SK-N-SH treated with all-trans-retinoic acid at 6 μM for 48 hours (cell line): ENCODE results near the gene LRRC55.

Source experiments
- ATAC-seq: fragments of 200-7000 bp; cut with Tn5 transposase; 3 replicates; pipeline ENCODE4 v1.9.1; 2020; ENCODE audit warnings: mild to moderate bottlenecking, moderate library complexity
- ARNTL ChIP-seq: fragments of 450-650 bp; formaldehyde crosslinking; IDR thresholded peaks from 2 replicates; pipeline ENCODE4 v1.5.0; 2020; ENCODE audit warnings: low read depth, mild to moderate bottlenecking, moderate library complexity, borderline replicate concordance
- BACH2 ChIP-seq: fragments of 250-450 bp; sonication (Bioruptor Pico); IDR thresholded peaks from 2 replicates; pipeline ENCODE4 v1.9.0; 2021; ENCODE audit warnings: mild to moderate bottlenecking, borderline replicate concordance
- CSDC2 ChIP-seq: fragments of 250-450 bp; sonication (Bioruptor Pico); IDR thresholded peaks from 2 replicates; pipeline ENCODE4 v1.5.0; 2020; ENCODE audit warnings: mild to moderate bottlenecking, moderate library complexity
- ESRRG ChIP-seq: fragments of 250-450 bp; sonication (Bioruptor Pico); IDR thresholded peaks from 2 replicates; pipeline ENCODE4 v1.6.1; 2021; ENCODE audit warnings: mild to moderate bottlenecking
- GLIS3 ChIP-seq: fragments of 250-450 bp; sonication (Bioruptor Pico); IDR thresholded peaks from 2 replicates; pipeline ENCODE4 v1.5.0; 2020; ENCODE audit warnings: mild to moderate bottlenecking, moderate library complexity
- ISL1 ChIP-seq: fragments of 250-450 bp; sonication (Bioruptor Pico); IDR thresholded peaks from 2 replicates; pipeline ENCODE4 v2.1.2; 2022; ENCODE audit warnings: mild to moderate bottlenecking, moderate library complexity
- OSR1 ChIP-seq: fragments of 250-450 bp; sonication (Bioruptor Pico); IDR thresholded peaks from 2 replicates; pipeline ENCODE4 v1.8.0; 2022; ENCODE audit warnings: moderate library complexity, mild to moderate bottlenecking, inconsistent platforms
- POU6F1 ChIP-seq: fragments of 250-450 bp; sonication (Bioruptor Pico); IDR thresholded peaks from 2 replicates; pipeline ENCODE4 v1.8.0; 2021; ENCODE audit warnings: low read depth, mild to moderate bottlenecking, moderate library complexity, borderline replicate concordance
- PPARA ChIP-seq: fragments of 250-450 bp; sonication (Bioruptor Pico); IDR thresholded peaks from 2 replicates; pipeline ENCODE4 v1.5.0; 2020; ENCODE audit warnings: mild to moderate bottlenecking, borderline replicate concordance
- RARB ChIP-seq: fragments of 250-450 bp; sonication (Bioruptor Pico); IDR thresholded peaks from 2 replicates; pipeline ENCODE4 v1.8.0; 2021; ENCODE audit warnings: mild to moderate bottlenecking, moderate library complexity
- SNAI2 ChIP-seq: fragments of 250-450 bp; sonication (Bioruptor Pico); IDR thresholded peaks from 2 replicates; pipeline ENCODE4 v1.5.0; 2020; ENCODE audit warnings: mild to moderate bottlenecking, moderate library complexity
- TCF4 ChIP-seq: fragments of 250-450 bp; sonication (Bioruptor Pico); IDR thresholded peaks from 2 replicates; pipeline ENCODE4 v1.8.0; 2021; ENCODE audit warnings: mild to moderate bottlenecking, moderate library complexity, borderline replicate concordance
- TOX ChIP-seq: fragments of 250-450 bp; sonication (Bioruptor Pico); IDR thresholded peaks from 2 replicates; pipeline ENCODE4 v1.8.0; 2021; ENCODE audit warnings: mild to moderate bottlenecking, moderate library complexity, borderline replicate concordance
- ZC3H10 ChIP-seq: fragments of 250-450 bp; sonication (Bioruptor Pico); IDR thresholded peaks from 2 replicates; pipeline ENCODE4 v1.5.1; 2021; ENCODE audit warnings: mild to moderate bottlenecking, moderate library complexity
- ZFP3 ChIP-seq: fragments of 250-450 bp; sonication (Bioruptor Pico); IDR thresholded peaks from 2 replicates; pipeline ENCODE4 v1.5.0; 2020; ENCODE audit warnings: mild to moderate bottlenecking, moderate library complexity
- ZFP30 ChIP-seq: fragments of 450-650 bp; formaldehyde crosslinking; IDR thresholded peaks from 2 replicates; pipeline ENCODE4 v1.5.0; 2022; ENCODE audit warnings: mild to moderate bottlenecking, moderate library complexity
- ZNF565 ChIP-seq: fragments of 450-650 bp; formaldehyde crosslinking; conservative IDR thresholded peaks from 2 replicates; pipeline ENCODE4 v1.5.0; 2020; ENCODE audit warnings: low read depth, mild to moderate bottlenecking, moderate library complexity
- ZNF8 ChIP-seq: fragments of 450-650 bp; formaldehyde crosslinking; IDR thresholded peaks from 2 replicates; pipeline ENCODE4 v1.5.0; 2020; ENCODE audit warnings: mild to moderate bottlenecking, moderate library complexity
- TF ChIP-seq, protein P1 (sequence below): fragments of 250-450 bp; sonication (Bioruptor Pico); IDR thresholded peaks from 2 replicates; pipeline ENCODE4 v1.5.0; 2020; ENCODE audit warnings: mild to moderate bottlenecking, moderate library complexity
- TF ChIP-seq, protein P2 (sequence below): fragments of 250-450 bp; sonication (Bioruptor Pico); IDR thresholded peaks from 2 replicates; pipeline ENCODE4 v1.5.1; 2021; ENCODE audit warnings: mild to moderate bottlenecking, moderate library complexity
- TF ChIP-seq, protein P3 (sequence below): fragments of 250-450 bp; sonication (Bioruptor Pico); IDR thresholded peaks from 2 replicates; pipeline ENCODE4 v1.5.1; 2020; ENCODE audit warnings: low read depth, mild to moderate bottlenecking, moderate library complexity

Gene LRRC55

DNA sequence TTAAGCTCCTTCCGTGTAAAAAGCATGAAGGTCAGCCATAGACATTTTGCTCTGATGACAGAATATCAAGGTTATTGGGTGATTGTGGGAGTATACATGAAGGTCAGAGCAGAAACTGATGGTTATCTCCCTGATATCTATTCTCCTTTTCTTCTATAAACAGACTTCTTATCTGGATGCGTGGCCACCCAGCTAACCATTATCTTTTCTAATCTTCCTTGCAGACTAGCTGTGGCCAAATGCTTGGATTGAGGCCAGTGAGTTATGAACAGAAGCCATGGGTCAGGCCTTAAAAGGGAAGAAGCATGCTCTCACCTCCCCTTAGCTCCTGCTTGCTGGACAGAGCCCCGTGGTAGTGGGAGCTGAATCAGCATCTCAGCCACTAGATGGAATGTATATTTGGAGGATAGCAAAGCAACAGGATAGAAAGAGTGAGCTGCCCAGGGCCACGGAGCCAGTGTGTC is 31.3 kb upstream of the LRRC55 start:
- TF ChIP-seq ZC3H10 (no peak), ZFP3 (CRISPR knock-in tag) (peak; percentile 44; the same call in 1 of the 2 replicates), POU6F1 (CRISPR knock-in tag) (no peak), ZNF8 (CRISPR knock-in tag) (0 out of 2 replicates have a peak, but pooled peaks have one; percentile 56), ZFP30 (CRISPR knock-in tag) (peak; percentile 7; the same call in 1 of the 2 replicates), ESRRG (CRISPR knock-in tag) (no peak), ISL1 (peak; percentile 33; the same call in 1 of the 2 replicates), BACH2 (peak; percentile 41; the same call in 1 of the 2 replicates), TCF4 (CRISPR knock-in tag) (peak; percentile 76; the same call in 1 of the 2 replicates)
- TF ChIP-seq, protein P1, sequence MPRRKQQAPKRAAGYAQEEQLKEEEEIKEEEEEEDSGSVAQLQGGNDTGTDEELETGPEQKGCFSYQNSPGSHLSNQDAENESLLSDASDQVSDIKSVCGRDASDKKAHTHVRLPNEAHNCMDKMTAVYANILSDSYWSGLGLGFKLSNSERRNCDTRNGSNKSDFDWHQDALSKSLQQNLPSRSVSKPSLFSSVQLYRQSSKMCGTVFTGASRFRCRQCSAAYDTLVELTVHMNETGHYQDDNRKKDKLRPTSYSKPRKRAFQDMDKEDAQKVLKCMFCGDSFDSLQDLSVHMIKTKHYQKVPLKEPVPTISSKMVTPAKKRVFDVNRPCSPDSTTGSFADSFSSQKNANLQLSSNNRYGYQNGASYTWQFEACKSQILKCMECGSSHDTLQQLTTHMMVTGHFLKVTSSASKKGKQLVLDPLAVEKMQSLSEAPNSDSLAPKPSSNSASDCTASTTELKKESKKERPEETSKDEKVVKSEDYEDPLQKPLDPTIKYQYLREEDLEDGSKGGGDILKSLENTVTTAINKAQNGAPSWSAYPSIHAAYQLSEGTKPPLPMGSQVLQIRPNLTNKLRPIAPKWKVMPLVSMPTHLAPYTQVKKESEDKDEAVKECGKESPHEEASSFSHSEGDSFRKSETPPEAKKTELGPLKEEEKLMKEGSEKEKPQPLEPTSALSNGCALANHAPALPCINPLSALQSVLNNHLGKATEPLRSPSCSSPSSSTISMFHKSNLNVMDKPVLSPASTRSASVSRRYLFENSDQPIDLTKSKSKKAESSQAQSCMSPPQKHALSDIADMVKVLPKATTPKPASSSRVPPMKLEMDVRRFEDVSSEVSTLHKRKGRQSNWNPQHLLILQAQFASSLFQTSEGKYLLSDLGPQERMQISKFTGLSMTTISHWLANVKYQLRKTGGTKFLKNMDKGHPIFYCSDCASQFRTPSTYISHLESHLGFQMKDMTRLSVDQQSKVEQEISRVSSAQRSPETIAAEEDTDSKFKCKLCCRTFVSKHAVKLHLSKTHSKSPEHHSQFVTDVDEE, result peak; percentile 47
- ATAC-seq, result peak; percentile 41; the same call in 2 of the 3 replicates

- ATAC-seq, result no peak
- TF ChIP-seq ZFP30 (CRISPR knock-in tag) (no peak), ZC3H10 (no peak), SNAI2 (CRISPR knock-in tag) (no peak; the same call in 1 of the 2 replicates), ESRRG (CRISPR knock-in tag) (no peak), OSR1 (CRISPR knock-in tag) (no peak), TCF4 (CRISPR knock-in tag) (peak; percentile 50; the same call in 1 of the 2 replicates), ISL1 (peak; percentile 39; the same call in 1 of the 2 replicates)
- TF ChIP-seq, protein P1, result peak; percentile 88; the same call in 1 of the 2 replicates
- TF ChIP-seq, protein P2, sequence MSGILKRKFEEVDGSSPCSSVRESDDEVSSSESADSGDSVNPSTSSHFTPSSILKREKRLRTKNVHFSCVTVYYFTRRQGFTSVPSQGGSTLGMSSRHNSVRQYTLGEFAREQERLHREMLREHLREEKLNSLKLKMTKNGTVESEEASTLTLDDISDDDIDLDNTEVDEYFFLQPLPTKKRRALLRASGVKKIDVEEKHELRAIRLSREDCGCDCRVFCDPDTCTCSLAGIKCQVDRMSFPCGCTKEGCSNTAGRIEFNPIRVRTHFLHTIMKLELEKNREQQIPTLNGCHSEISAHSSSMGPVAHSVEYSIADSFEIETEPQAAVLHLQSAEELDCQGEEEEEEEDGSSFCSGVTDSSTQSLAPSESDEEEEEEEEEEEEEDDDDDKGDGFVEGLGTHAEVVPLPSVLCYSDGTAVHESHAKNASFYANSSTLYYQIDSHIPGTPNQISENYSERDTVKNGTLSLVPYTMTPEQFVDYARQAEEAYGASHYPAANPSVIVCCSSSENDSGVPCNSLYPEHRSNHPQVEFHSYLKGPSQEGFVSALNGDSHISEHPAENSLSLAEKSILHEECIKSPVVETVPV, result no peak
These were observed 29.6 kb upstream of the LRRC55 start for GRCh38 chr11:57152134-57152533.

- no peak for TF ChIP-seq ZFP30 (CRISPR knock-in tag)
- TF ChIP-seq, protein P3, sequence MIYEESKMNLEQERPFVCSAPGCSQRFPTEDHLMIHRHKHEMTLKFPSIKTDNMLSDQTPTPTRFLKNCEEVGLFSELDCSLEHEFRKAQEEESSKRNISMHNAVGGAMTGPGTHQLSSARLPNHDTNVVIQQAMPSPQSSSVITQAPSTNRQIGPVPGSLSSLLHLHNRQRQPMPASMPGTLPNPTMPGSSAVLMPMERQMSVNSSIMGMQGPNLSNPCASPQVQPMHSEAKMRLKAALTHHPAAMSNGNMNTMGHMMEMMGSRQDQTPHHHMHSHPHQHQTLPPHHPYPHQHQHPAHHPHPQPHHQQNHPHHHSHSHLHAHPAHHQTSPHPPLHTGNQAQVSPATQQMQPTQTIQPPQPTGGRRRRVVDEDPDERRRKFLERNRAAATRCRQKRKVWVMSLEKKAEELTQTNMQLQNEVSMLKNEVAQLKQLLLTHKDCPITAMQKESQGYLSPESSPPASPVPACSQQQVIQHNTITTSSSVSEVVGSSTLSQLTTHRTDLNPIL (CRISPR knock-in tag), result no peak
- no peak for TF ChIP-seq OSR1 (CRISPR knock-in tag)
- no peak for TF ChIP-seq ZFP3 (CRISPR knock-in tag)
- TF ChIP-seq, protein P1, result no peak
- TF ChIP-seq PPARA (CRISPR knock-in tag), result no peak
- no peak for TF ChIP-seq TCF4 (CRISPR knock-in tag)
- TF ChIP-seq ESRRG (CRISPR knock-in tag), result no peak
- no peak for TF ChIP-seq BACH2
- TF ChIP-seq ZNF8 (CRISPR knock-in tag), result no peak
- TF ChIP-seq GLIS3 (CRISPR knock-in tag), result no peak
- no peak for TF ChIP-seq SNAI2 (CRISPR knock-in tag)
- no peak for TF ChIP-seq ARNTL
- no peak for TF ChIP-seq TOX (CRISPR knock-in tag)
- TF ChIP-seq ISL1, result no peak
- no peak for TF ChIP-seq POU6F1 (CRISPR knock-in tag)
- no peak for TF ChIP-seq RARB
- no peak for TF ChIP-seq ZNF565 (CRISPR knock-in tag)
- no peak for TF ChIP-seq CSDC2 (CRISPR knock-in tag)
- TF ChIP-seq ZC3H10, result no peak
- no peak for ATAC-seq
These were observed 28.3 kb upstream of the LRRC55 start for GRCh38 chr11:57153448-57153847.
